GM12864 (cell line): ENCODE measurements around the gene ZFYVE19.

Source experiments
- DNase-seq: peaks from one replicate; pipeline ENCODE4 v3.0.0-alpha.2; 2011; ENCODE audit warnings: low read depth
- H3K4me3 ChIP-seq: 2 replicates; pipeline ENCODE4 v1.5.1; 2011; ENCODE audit warnings: mild to moderate bottlenecking, low read depth, low read length, control low read depth
- TF ChIP-seq, protein P1 (sequence below): IDR thresholded peaks from 2 replicates; pipeline ENCODE4 v1.5.1; 2011; ENCODE audit warnings: low read depth, mild to moderate bottlenecking, moderate library complexity, low read length, control low read depth, inconsistent platforms; ENCODE audit errors: missing control alignments

ZFYVE19 gene

DNA sequence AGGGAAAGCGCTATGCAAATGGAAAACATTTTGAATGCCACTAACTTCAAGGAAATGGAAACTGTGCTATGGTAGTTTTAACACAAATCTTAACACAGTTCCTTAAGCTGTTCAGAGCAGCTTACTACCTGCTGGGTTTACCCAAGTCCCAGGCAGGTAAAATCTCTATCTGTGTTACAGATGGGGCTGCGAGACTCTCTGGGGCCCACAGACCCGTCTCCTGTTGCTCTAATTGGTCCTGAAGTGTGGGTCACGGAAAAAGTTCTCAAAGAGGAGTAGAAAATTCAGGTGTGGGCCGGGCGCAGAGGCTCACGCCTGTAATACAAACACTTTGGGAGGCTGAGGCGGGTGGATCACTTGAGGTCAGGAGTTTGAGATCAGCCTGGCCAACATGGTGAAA is 16.9 kb upstream of the ZFYVE19 start:
- no peak overlapping the region for H3K4me3 ChIP-seq
- no peak for DNase-seq
- TF ChIP-seq, protein P1, sequence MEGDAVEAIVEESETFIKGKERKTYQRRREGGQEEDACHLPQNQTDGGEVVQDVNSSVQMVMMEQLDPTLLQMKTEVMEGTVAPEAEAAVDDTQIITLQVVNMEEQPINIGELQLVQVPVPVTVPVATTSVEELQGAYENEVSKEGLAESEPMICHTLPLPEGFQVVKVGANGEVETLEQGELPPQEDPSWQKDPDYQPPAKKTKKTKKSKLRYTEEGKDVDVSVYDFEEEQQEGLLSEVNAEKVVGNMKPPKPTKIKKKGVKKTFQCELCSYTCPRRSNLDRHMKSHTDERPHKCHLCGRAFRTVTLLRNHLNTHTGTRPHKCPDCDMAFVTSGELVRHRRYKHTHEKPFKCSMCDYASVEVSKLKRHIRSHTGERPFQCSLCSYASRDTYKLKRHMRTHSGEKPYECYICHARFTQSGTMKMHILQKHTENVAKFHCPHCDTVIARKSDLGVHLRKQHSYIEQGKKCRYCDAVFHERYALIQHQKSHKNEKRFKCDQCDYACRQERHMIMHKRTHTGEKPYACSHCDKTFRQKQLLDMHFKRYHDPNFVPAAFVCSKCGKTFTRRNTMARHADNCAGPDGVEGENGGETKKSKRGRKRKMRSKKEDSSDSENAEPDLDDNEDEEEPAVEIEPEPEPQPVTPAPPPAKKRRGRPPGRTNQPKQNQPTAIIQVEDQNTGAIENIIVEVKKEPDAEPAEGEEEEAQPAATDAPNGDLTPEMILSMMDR: no peak

DNA sequence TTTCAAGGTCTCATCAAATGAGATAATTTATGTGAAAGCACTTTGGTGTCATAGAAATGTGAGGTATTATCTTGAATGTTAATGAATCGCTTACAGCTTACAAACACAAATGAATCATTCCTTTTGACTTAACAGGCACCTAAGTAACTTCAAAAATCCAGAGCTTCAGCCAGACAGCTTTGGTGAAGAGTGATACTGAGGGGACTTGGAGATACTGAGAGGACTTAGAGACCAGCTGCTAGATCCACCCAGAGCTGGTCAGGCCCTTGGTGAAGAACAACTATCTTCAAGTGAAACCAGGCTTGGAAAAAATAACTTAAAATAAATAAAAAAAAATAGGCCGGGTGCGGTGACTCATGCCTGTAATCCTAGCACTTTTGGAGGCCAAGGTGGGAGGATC is 16.2 kb upstream of the ZFYVE19 start:
- no peak for DNase-seq
- no peak overlapping the region for H3K4me3 ChIP-seq
- TF ChIP-seq, protein P1: no peak

DNA sequence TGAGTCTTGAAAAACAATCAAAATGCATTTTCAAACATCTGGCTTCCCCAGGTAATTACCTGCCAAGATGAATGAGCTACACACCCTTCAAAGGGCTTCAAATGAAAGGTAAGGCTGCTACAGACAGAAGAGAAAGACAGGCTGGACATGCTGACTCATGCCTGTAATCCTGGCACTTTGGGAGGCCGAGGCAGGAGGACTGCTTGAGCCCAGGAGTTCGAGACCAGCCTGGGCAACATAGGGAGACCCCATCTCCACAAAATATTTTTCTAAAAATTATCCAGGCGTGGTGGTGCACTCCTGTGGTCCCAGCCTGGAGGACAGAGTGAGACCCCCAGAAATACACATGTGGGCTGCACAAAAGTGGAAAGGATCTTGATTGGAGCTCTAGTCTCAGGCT is 14.5 kb upstream of the ZFYVE19 start:
- DNase-seq: no peak
- TF ChIP-seq, protein P1: no peak
- H3K4me3 ChIP-seq: no peak overlapping the region

DNA sequence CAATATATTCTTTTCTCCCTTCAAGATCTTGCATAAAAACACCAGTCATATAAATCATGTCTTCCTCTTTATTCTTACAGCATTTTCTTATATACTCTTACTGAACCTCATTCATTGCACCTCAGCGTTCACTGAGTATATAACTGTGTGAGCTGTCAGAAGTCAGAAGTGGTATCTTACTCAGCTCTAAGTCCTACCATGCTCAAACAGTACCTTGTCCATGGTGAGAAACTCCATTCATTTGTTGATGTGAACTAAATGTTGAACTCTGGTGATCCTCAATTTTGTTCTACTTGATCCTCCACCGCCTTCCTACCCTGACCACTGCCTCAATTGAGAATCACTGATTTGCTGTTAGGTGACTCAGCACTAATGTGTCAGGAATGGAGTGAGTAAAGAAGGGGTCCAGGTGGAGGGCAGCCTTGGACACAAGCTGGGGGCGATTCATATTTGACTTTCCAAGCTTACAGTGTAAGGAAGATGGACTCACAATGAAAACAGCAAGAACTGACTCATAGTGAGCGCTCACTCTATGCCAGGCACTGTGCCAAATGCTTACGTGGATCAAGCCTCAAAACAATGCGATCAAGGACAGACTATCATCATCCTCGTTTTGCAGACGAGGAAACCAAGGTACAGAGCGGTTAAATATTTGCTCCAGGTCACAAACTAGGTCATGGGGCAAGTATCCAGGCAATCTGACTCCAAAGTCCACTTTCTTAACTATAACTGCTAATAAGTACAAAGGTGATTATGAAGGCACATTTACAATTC is 13.5 kb upstream of the ZFYVE19 start:
- DNase-seq: no peak
- H3K4me3 ChIP-seq: no peak overlapping the region
- TF ChIP-seq, protein P1: no peak

DNA sequence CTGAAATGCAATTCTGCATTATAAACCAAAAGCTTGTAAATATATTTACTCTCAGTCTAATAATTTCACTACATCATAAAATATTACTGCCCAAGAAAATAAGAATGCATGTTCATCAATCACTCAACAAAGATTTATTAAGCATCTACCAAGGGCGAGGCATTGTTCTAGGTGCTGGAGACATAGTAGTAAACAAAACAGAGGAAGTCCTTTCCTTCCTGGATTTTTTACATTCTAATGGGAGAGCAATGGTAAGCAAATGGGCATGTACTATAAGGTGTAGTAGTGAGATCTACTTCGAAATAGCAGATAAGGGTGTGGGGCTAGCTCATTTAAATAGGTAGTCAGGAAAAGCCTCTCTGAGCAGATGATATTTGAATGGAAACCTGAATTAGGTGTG is 10.8 kb upstream of the ZFYVE19 start:
- TF ChIP-seq, protein P1: no peak
- H3K4me3 ChIP-seq: no peak overlapping the region
- no peak for DNase-seq

DNA sequence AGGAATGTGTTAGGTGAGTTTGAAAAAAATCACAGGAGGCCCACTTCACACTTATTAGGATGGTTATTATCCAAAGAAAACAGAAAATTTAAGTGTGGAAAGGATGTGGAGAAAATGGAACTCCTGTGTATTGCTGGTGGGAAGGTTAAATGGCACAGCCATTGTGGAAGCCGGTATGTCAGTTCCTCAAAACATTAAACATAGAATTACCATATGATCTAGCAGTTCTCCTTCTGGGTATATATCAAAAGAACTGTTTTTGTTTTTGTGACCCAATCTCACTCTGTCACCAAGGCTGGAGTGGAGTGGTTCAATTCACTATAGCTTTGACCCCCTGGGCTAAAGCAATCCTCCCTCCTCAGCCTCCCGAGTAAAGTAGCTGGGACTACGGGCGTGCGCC is 10.4 kb upstream of the ZFYVE19 start:
- DNase-seq: no peak
- TF ChIP-seq, protein P1: no peak
- no peak overlapping the region for H3K4me3 ChIP-seq

DNA sequence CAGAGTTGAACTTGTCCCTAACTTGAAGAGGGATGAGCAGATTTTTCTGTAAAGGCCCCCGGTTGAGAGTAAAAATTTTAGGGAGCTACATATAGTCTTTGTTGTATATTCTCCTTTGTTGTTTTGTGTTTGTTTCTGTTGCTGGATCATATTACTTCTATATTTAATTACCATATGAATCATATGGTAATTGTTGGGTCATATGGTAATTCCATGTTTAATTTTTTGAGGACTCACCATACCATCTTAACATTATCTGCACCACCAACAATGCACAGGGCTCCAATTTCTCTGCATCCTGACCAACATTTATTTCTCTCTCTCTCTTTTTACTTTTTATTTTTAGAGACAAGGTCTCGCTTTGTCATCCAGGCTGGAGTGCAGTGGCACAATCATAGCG is 7.4 kb upstream of the ZFYVE19 start:
- TF ChIP-seq, protein P1: no peak
- no peak for DNase-seq
- H3K4me3 ChIP-seq: no peak overlapping the region
